Osteoblast (primary cell): Measurements from ENCODE around the gene HNRNPC. TPM values are rescaled to one million over a fixed set of nuclear protein-coding genes. Genes with fewer than 3 reads are reported as not detected.

ENCODE experiments used
- DNase-seq: peaks from one replicate; pipeline ENCODE4 v3.0.0; 2011; ENCODE audit warnings: low spot score, mixed read lengths; ENCODE audit not compliant: insufficient read length; ENCODE audit errors: missing footprints
- H2AFZ ChIP-seq: 2 replicates; pipeline ENCODE4 v1.6.0; 2011; ENCODE audit warnings: mild to moderate bottlenecking, low read length
- H3K27ac ChIP-seq: 2 replicates; pipeline ENCODE4 v1.5.1; 2011; ENCODE audit warnings: mild to moderate bottlenecking, low read depth, low read length, moderate library complexity
- H3K27me3 ChIP-seq: 2 replicates; pipeline ENCODE4 v1.6.0; 2012; ENCODE audit warnings: mild to moderate bottlenecking, control low read depth, inconsistent platforms, low read length, moderate library complexity; ENCODE audit not compliant: insufficient read depth
- H3K36me3 ChIP-seq: 2 replicates; pipeline ENCODE4 v1.5.1; 2011; ENCODE audit warnings: mild to moderate bottlenecking, low read length, control low read depth, moderate library complexity; ENCODE audit not compliant: insufficient read depth
- H3K4me1 ChIP-seq: 2 replicates; pipeline ENCODE4 v1.5.1; 2011; ENCODE audit warnings: mild to moderate bottlenecking, low read length, control low read depth, moderate library complexity; ENCODE audit not compliant: insufficient read depth
- H3K4me2 ChIP-seq: 2 replicates; pipeline ENCODE4 v1.6.0; 2011; ENCODE audit warnings: mild to moderate bottlenecking, low read length; ENCODE audit not compliant: insufficient read depth
- H3K4me3 ChIP-seq: fragments of 200-600 bp; sonication (generic); 3 replicates; pipeline ENCODE4 v1.5.1; 2012; ENCODE audit warnings: mild to moderate bottlenecking, low read length, inconsistent platforms; ENCODE audit not compliant: insufficient read depth
- H3K79me2 ChIP-seq: 2 replicates; pipeline ENCODE4 v1.6.0; 2012; ENCODE audit warnings: mild to moderate bottlenecking, low read length, control low read depth, inconsistent platforms; ENCODE audit not compliant: insufficient read depth
- H3K9me3 ChIP-seq: 2 replicates; pipeline ENCODE4 v1.5.1; 2011; ENCODE audit warnings: low read depth, low read length, control low read depth
- H4K20me1 ChIP-seq: 2 replicates; pipeline ENCODE4 v1.6.0; 2012; ENCODE audit warnings: mild to moderate bottlenecking, low read length, control low read depth; ENCODE audit not compliant: insufficient read depth
- total RNA-seq: library from RNA; depleted of rRNA; stranded (reverse); fragments of >200 nt; gene quantifications from 2 replicates; pipeline ENCODE4 v1.2.3, GENCODE V29; 2012
- TF ChIP-seq, protein P1 (sequence below): IDR thresholded peaks from 2 replicates; pipeline ENCODE4 v1.5.1; 2011; ENCODE audit warnings: mild to moderate bottlenecking, low read depth, low read length, moderate library complexity; ENCODE audit errors: extremely low read depth

HNRNPC gene
- total RNA-seq, 1 donor = 446 TPM

- H3K79me2 ChIP-seq = no peaks in the 10 kb centered on the region
- H2AFZ ChIP-seq = no peak overlapping the region
- H3K27me3 ChIP-seq = no peaks in the 10 kb centered on the region
- H4K20me1 ChIP-seq = peaks cover 56% of the 10 kb centered on the region
- TF ChIP-seq, protein P1, sequence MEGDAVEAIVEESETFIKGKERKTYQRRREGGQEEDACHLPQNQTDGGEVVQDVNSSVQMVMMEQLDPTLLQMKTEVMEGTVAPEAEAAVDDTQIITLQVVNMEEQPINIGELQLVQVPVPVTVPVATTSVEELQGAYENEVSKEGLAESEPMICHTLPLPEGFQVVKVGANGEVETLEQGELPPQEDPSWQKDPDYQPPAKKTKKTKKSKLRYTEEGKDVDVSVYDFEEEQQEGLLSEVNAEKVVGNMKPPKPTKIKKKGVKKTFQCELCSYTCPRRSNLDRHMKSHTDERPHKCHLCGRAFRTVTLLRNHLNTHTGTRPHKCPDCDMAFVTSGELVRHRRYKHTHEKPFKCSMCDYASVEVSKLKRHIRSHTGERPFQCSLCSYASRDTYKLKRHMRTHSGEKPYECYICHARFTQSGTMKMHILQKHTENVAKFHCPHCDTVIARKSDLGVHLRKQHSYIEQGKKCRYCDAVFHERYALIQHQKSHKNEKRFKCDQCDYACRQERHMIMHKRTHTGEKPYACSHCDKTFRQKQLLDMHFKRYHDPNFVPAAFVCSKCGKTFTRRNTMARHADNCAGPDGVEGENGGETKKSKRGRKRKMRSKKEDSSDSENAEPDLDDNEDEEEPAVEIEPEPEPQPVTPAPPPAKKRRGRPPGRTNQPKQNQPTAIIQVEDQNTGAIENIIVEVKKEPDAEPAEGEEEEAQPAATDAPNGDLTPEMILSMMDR = no peak
- no peak overlapping the region for H3K4me2 ChIP-seq
- no peaks in the 10 kb centered on the region for H3K4me1 ChIP-seq
- H3K36me3 ChIP-seq = peaks cover 57% of the 10 kb centered on the region
- H3K9me3 ChIP-seq = no peaks in the 10 kb centered on the region
- H3K4me3 ChIP-seq = no peak overlapping the region
- DNase-seq = no peak
- H3K27ac ChIP-seq = no peak overlapping the region
Measured at GRCh38 chr14:21203470-21204166, 65.6 kb downstream of the HNRNPC start.

DNA sequence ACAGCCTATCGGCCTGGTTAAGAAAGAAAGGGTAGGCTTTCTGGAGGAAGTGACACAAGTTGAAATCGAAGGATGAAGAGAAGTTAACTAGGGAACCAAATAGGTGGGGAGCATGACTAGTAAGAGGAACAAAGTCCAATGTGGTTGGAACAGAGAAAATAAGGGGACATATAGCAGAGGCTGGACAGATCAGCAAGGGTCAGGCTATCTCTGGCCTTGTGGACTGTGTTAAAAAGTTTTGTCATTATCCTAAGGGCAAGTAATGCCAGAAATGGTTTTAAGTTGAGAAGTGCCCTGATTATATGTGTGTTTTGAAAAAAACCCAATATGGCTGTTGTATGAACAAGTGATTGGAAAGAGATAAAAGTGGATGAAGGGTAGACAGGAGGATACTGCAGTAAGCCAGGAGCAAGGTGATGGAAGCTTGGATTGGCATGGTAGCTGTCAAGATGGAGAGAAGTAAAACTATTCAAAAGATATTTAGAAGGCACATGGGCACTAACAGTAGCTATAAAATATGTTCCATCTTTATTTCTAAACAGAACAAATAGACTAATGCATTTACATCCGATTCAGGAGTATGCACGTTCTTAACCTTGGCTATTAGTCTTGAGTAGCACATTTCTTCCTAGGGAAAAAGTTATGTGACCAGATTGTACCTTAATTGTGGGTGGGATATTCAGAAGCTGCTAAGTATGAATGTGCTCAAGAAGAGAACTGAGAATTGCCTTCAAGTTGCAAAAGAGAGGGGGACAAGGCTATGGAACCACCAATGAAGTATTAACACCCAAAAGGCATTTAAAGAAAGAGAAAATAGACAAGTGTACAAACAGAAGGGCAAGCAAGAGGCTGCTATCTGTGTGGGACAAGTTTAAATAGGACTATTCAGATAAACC lies 66.5 kb downstream of the HNRNPC start:
- H3K79me2 ChIP-seq = no peaks in the 10 kb centered on the region
- H3K4me1 ChIP-seq = no peaks in the 10 kb centered on the region
- peaks cover 48% of the 10 kb centered on the region for H4K20me1 ChIP-seq
- H3K27ac ChIP-seq = no peak overlapping the region
- no peaks in the 10 kb centered on the region for H3K27me3 ChIP-seq
- H3K4me3 ChIP-seq = no peak overlapping the region
- no peak for DNase-seq
- TF ChIP-seq, protein P1 = no peak
- H3K36me3 ChIP-seq = peaks cover 48% of the 10 kb centered on the region
- H3K4me2 ChIP-seq = no peak overlapping the region
- H2AFZ ChIP-seq = no peak overlapping the region
- H3K9me3 ChIP-seq = no peaks in the 10 kb centered on the region

- H3K27me3 ChIP-seq = no peaks in the 10 kb centered on the region
- no peak overlapping the region for H3K4me2 ChIP-seq
- no peak overlapping the region for H3K27ac ChIP-seq
- peaks cover 47% of the 10 kb centered on the region for H4K20me1 ChIP-seq
- H3K4me3 ChIP-seq = no peak overlapping the region
- H3K79me2 ChIP-seq = no peaks in the 10 kb centered on the region
- no peak overlapping the region for H2AFZ ChIP-seq
- peaks cover 41% of the 10 kb centered on the region for H3K36me3 ChIP-seq
- no peak for DNase-seq
- no peaks in the 10 kb centered on the region for H3K4me1 ChIP-seq
- TF ChIP-seq, protein P1 = no peak
- no peaks in the 10 kb centered on the region for H3K9me3 ChIP-seq
Measured at GRCh38 chr14:21201732-21202462, 67.3 kb downstream of the HNRNPC start.
